ENCODE data around the gene PLCXD3. TPM values are rescaled to one million over a fixed set of nuclear protein-coding genes. Genes with fewer than 3 reads are reported as not detected.

PLCXD3 gene
- total and polyA plus RNA-seq, 2 of the 4 experiments (the other 2 are of a cell fraction): under 0.01 to 0.02 TPM

GRCh38 chr5:41281215-41281810 is 229.1 kb downstream of the PLCXD3 start:
- in situ Hi-C loops (cut with MboI; ENCODE audit: low sequenced_read_pairs) (no loop called here), intact Hi-C loops (cut with micrococcal nuclease) (no loop called here), dilution Hi-C loops (cut with HindIII; ENCODE audit: low sequenced_read_pairs, unreplicated experiment) (no loop called here)
- WGBS, 2 experiments (ENCODE audit: extremely low coverage in 2 of 2, insufficient read length in 1 of 2): no CpG with 5 or more reads among the region's 12 CpGs
- Histone ChIP-seq H3K56ac (ENCODE audit: extremely low read depth, insufficient read depth, low read length) (no peak overlapping the region), H3K23ac (ENCODE audit: low read depth, low read length) (no peak overlapping the region), H3K27ac (ENCODE audit: insufficient read depth, low read length) (no peak overlapping the region), H2AK9ac (replicated peaks; ENCODE audit: low read depth, low read length, poor library complexity) (no peak overlapping the region), H3K36me3 (ENCODE audit: control insufficient read depth, insufficient read depth, low read length) (no peaks in the 10 kb centered on the region), H3K79me1 (ENCODE audit: low read depth in 1 of 2, low read length in 2 of 2) (no peaks in the 10 kb centered on the region), H4K5ac (ENCODE audit: low read depth, low read length) (no peak overlapping the region), H3K18ac (ENCODE audit: low read depth, low read length) (no peak overlapping the region), H2BK5ac (ENCODE audit: low read depth, low read length, poor library complexity, severe bottlenecking) (no peak overlapping the region), H2AK5ac (ENCODE audit: low read depth, low read length) (no peak overlapping the region), H4K91ac (ENCODE audit: insufficient read depth, low read depth, low read length) (no peak overlapping the region), H3K27me3 (ENCODE audit: control insufficient read depth, insufficient read depth, low read length) (no peaks in the 10 kb centered on the region), H3K14ac (replicated peaks; ENCODE audit: low read depth, low read length) (no peak overlapping the region), H3K4me3 (ENCODE audit: insufficient read depth, low read depth, low read length) (no peak overlapping the region), H2BK15ac (ENCODE audit: low read depth, low read length) (no peak overlapping the region), H2BK120ac (ENCODE audit: low read depth, low read length) (no peak overlapping the region), H2AFZ (replicated peaks; ENCODE audit: low read length, poor library complexity) (no peak overlapping the region), H3K9me1 (ENCODE audit: insufficient read depth, low read length) (peaks cover 1% of the 10 kb centered on the region; the same call in 1 of the 2 replicates), H4K8ac (ENCODE audit: low read depth in 2 of 2, low read length in 2 of 2) (no peak overlapping the region), H3K4ac (ENCODE audit: low read depth, low read length) (no peak overlapping the region), H3K4me2 (ENCODE audit: low read depth, low read length) (no peak overlapping the region), H3K9me3 (ENCODE audit: control insufficient read depth, insufficient read depth, low read length) (no peaks in the 10 kb centered on the region), H3K4me1 (ENCODE audit: control insufficient read depth, insufficient read depth, low read length) (no peaks in the 10 kb centered on the region; the same call in 1 of the 2 replicates), H4K20me1 (ENCODE audit: insufficient read depth, low read length) (no peaks in the 10 kb centered on the region), H2BK20ac (ENCODE audit: low read depth, low read length) (no peak overlapping the region), H3K9ac (ENCODE audit: low read depth, low read length) (no peak overlapping the region)
- no TSS peak for BruUV-seq (replicated peaks)
- CTCF ChIA-PET: no interaction called here
- POLR2A ChIA-PET (ENCODE audit: unreplicated experiment): no interaction called here
- ATAC-seq (ENCODE audit: low read depth) (no peak), DNase-seq (no peak)
- TF ChIP-seq BHLHE40 (IDR thresholded peaks at IDR 0.05; ENCODE audit: low read depth, low read length) (no peak), ELK1 (IDR thresholded peaks at IDR 0.05; ENCODE audit: borderline replicate concordance, low read depth, low read length) (no peak), CEBPB (IDR thresholded peaks at IDR 0.05; ENCODE audit: low read depth, low read length) (no peak), RCOR1 (IDR thresholded peaks at IDR 0.05; ENCODE audit: insufficient replicate concordance, low read length) (no peak), USF2 (IDR thresholded peaks at IDR 0.05; ENCODE audit: low read depth, low read length) (no peak), MXI1 (IDR thresholded peaks at IDR 0.05; ENCODE audit: borderline replicate concordance, low read depth, low read length) (no peak), FOS (IDR thresholded peaks at IDR 0.05; ENCODE audit: low read depth, low read length) (no peak), MAFK (IDR thresholded peaks at IDR 0.05; ENCODE audit: low read depth, low read length) (no peak), SMC3 (IDR thresholded peaks at IDR 0.05; ENCODE audit: low read depth, low read length) (no peak), NFE2L2 (IDR thresholded peaks at IDR 0.05; ENCODE audit: low read depth, low read length) (no peak), RAD21 (IDR thresholded peaks at IDR 0.05; ENCODE audit: low read length) (no peak), POLR2A (IDR thresholded peaks at IDR 0.05; ENCODE audit: low read depth, low read length) (no peak), MAZ (IDR thresholded peaks at IDR 0.05; ENCODE audit: borderline replicate concordance, low read depth, low read length) (no peak), CTCF (conservative IDR thresholded peaks at IDR 0.05; ENCODE audit: low read depth, low read length) (no peak)

All from IMR-90 (cell line).